K562 (cell line): Measurements from ENCODE around the gene IGLON5. TPM values are rescaled to one million over a fixed set of nuclear protein-coding genes. Genes with fewer than 3 reads are reported as not detected.

Source experiments
- CAMTA2 ChIP-seq: fragments of 250-450 bp; sonication (Bioruptor Pico); conservative IDR thresholded peaks from 2 replicates; pipeline ENCODE4 v1.5.1; 2022
- PHB2 ChIP-seq: fragments of 450-650 bp; IDR thresholded peaks from 2 replicates; pipeline ENCODE4 v1.6.1; 2017; ENCODE audit warnings: low read depth
- SNRNP70 ChIP-seq: fragments of 200-400 bp; formaldehyde crosslinking; optimal IDR thresholded peaks from 2 replicates; pipeline ENCODE3; 2017; ENCODE audit warnings: low read depth, low read length
- polyA plus RNA-seq, 8 experiments: library from polyadenylated mRNA; depleted of rRNA in 4 of 8; stranded (reverse) in 5 of 8; unstranded in 3 of 8; fragments of >200 nt; fragmentation: Nextera tagmentation in 2 of 8; fragmentation: Illumina TruSeq in 1 of 8; extraction: Ambion mirVana in 2 of 8; extraction: Trizol in 1 of 8; gene quantifications; 2 replicates each; pipeline versions ENCODE4 v1.2.1 to v1.2.3, GENCODE V29; 2011 to 2014; ENCODE audit warnings: inconsistent platforms in 1 of 8, missing spikeins in 1 of 8
- total RNA-seq, 7 experiments: library from RNA; depleted of rRNA in 6 of 7; stranded (reverse); fragments of >200 nt in 6 of 7; fragmentation: Illumina TruSeq in 2 of 7; extraction: Trizol in 2 of 7; gene quantifications; 2 replicates each; pipeline versions ENCODE4 v1.2.1 to v1.2.3, GENCODE V29; 2011 to 2021; ENCODE audit warnings: low replicate concordance in 1 of 7
- TF ChIP-seq, protein P1 (sequence below): fragments of 450-650 bp; IDR thresholded peaks from 2 replicates; pipeline ENCODE4 v1.6.1; 2016; ENCODE audit warnings: low read depth
- TF ChIP-seq, protein P2 (sequence below): fragments of 450-650 bp; formaldehyde crosslinking; IDR thresholded peaks from 2 replicates; pipeline ENCODE4 v1.4.0; 2020; ENCODE audit warnings: mild to moderate bottlenecking, moderate library complexity
- TF ChIP-seq, protein P3 (sequence below), 2 experiments: IDR thresholded peaks in 1 of 2; conservative IDR thresholded peaks in 1 of 2; 2 replicates each; pipeline ENCODE4 v1.6.1; 2016; ENCODE audit warnings: low read depth in 2 of 2, mild to moderate bottlenecking in 1 of 2, missing compliant biosample characterization in 1 of 2, missing genetic modification characterization in 1 of 2, moderate library complexity in 1 of 2
- TF ChIP-seq, protein P4 (sequence below): sonication (generic); formaldehyde crosslinking; IDR thresholded peaks from 2 replicates; pipeline ENCODE4 v1.8.0; 2022; ENCODE audit warnings: missing genetic modification reagents, mild to moderate bottlenecking, moderate library complexity, borderline replicate concordance

The IGLON5 gene
- total and polyA plus RNA-seq, 9 of the 15 experiments (the other 6 are each of a cell fraction or from before 2014, with no cell fraction given) = 0.03 to 0.22 (median 0.14) TPM; not detected in 2

DNA sequence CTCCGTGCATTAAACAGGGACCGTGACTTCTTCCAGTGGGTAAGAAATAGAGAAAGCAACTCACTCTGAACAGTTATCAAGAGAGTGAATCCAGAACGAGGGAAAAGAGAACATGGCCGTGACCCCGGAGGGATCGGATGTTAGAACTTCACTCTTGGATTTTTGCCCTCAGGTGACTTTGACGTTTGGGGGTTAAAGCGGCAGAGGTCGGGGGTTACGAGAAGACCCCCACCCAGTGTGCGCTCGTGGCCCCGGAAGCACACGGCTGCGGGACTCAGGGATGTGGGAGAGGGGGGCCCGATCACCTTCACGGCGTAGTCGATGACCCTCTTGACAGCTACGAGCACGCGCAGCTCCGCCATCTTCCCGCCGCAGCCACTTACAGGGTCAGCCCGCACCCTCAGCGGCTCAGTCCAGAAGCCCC lies 54.5 kb downstream of the IGLON5 start, which contains the start of gene ETFB (continued):
- TF ChIP-seq, protein P1, sequence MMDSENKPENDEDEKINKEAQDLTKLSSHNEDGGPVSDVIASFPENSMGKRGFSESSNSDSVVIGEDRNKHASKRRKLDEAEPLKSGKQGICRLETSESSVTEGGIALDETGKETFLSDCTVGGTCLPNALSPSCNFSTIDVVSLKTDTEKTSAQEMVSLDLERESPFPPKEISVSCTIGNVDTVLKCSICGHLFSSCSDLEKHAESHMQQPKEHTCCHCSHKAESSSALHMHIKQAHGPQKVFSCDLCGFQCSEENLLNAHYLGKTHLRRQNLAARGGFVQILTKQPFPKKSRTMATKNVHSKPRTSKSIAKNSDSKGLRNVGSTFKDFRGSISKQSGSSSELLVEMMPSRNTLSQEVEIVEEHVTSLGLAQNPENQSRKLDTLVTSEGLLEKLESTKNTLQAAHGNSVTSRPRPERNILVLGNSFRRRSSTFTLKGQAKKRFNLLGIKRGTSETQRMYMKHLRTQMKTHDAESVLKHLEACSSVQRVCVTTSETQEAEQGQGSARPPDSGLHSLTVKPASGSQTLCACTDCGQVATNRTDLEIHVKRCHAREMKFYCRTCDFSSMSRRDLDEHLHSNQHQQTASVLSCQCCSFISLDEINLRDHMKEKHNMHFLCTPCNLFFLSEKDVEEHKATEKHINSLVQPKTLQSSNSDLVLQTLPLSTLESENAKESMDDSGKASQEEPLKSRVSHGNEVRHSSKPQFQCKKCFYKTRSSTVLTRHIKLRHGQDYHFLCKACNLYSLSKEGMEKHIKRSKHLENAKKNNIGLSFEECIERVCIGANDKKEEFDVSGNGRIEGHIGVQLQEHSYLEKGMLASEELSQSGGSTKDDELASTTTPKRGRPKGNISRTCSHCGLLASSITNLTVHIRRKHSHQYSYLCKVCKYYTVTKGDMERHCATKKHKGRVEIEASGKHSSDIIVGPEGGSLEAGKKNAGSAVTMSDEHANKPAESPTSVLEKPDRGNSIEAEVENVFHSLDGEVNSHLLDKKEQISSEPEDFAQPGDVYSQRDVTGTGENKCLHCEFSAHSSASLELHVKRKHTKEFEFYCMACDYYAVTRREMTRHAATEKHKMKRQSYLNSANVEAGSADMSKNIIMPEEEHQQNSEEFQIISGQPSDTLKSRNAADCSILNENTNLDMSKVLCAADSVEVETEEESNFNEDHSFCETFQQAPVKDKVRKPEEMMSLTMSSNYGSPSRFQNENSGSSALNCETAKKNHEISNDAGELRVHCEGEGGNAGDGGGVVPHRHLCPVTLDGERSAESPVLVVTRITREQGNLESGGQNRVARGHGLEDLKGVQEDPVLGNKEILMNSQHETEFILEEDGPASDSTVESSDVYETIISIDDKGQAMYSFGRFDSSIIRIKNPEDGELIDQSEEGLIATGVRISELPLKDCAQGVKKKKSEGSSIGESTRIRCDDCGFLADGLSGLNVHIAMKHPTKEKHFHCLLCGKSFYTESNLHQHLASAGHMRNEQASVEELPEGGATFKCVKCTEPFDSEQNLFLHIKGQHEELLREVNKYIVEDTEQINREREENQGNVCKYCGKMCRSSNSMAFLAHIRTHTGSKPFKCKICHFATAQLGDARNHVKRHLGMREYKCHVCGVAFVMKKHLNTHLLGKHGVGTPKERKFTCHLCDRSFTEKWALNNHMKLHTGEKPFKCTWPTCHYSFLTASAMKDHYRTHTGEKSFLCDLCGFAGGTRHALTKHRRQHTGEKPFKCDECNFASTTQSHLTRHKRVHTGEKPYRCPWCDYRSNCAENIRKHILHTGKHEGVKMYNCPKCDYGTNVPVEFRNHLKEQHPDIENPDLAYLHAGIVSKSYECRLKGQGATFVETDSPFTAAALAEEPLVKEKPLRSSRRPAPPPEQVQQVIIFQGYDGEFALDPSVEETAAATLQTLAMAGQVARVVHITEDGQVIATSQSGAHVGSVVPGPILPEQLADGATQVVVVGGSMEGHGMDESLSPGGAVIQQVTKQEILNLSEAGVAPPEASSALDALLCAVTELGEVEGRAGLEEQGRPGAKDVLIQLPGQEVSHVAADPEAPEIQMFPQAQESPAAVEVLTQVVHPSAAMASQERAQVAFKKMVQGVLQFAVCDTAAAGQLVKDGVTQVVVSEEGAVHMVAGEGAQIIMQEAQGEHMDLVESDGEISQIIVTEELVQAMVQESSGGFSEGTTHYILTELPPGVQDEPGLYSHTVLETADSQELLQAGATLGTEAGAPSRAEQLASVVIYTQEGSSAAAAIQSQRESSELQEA = no peak
- TF ChIP-seq PHB2 = no peak
- TF ChIP-seq, protein P2, sequence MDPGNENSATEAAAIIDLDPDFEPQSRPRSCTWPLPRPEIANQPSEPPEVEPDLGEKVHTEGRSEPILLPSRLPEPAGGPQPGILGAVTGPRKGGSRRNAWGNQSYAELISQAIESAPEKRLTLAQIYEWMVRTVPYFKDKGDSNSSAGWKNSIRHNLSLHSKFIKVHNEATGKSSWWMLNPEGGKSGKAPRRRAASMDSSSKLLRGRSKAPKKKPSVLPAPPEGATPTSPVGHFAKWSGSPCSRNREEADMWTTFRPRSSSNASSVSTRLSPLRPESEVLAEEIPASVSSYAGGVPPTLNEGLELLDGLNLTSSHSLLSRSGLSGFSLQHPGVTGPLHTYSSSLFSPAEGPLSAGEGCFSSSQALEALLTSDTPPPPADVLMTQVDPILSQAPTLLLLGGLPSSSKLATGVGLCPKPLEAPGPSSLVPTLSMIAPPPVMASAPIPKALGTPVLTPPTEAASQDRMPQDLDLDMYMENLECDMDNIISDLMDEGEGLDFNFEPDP (CRISPR knock-in tag) = no peak
- TF ChIP-seq, protein P3, sequence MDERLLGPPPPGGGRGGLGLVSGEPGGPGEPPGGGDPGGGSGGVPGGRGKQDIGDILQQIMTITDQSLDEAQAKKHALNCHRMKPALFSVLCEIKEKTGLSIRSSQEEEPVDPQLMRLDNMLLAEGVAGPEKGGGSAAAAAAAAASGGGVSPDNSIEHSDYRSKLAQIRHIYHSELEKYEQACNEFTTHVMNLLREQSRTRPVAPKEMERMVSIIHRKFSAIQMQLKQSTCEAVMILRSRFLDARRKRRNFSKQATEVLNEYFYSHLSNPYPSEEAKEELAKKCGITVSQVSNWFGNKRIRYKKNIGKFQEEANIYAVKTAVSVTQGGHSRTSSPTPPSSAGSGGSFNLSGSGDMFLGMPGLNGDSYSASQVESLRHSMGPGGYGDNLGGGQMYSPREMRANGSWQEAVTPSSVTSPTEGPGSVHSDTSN (CRISPR knock-in tag; IDR thresholded peaks at IDR 0.05; ENCODE audit: low read depth) = no peak
- TF ChIP-seq, protein P3 (tag; conservative IDR thresholded peaks at IDR 0.05; ENCODE audit: low read depth) = no peak
- no peak for TF ChIP-seq CAMTA2
- no peak for TF ChIP-seq SNRNP70
- TF ChIP-seq, protein P4, sequence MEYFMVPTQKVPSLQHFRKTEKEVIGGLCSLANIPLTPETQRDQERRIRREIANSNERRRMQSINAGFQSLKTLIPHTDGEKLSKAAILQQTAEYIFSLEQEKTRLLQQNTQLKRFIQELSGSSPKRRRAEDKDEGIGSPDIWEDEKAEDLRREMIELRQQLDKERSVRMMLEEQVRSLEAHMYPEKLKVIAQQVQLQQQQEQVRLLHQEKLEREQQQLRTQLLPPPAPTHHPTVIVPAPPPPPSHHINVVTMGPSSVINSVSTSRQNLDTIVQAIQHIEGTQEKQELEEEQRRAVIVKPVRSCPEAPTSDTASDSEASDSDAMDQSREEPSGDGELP = peak; percentile 26; the same call in 1 of the 2 replicates
